ENCODE data around the gene LAMB4.
"Not testable (repeated sequence)": the region's sequence is repeated elsewhere in the genome, so short reads cannot be mapped to it uniquely, and the experiment has no call there.

Gene LAMB4

DNA sequence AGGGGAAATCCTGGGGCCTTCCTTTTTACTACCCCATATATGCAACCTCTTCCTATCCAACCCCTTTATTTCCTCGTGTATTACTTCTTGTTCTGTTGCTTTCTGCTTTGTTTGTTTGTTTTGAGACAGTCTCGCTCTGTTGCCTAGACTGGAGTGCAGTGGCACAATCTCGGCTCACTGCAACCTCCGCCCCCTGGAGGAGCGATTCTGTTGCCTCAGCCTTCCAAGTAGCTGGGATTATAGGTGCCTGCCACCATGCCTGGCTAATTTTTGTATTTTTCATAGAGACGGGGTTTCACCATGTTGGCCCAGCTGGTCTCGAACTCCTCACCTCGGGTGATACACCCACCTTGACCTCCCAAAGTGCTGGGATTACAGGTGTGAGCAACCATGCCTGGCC, 96.9 kb downstream of the LAMB4 start:
- H3K27ac ChIP-seq (ENCODE audit: low read depth, low read length); H3K79me2 ChIP-seq (ENCODE audit: control insufficient read depth, insufficient read depth, low read length, unreplicated experiment); H3K4me3 ChIP-seq (ENCODE audit: low read depth, low read length); H3K36me3 ChIP-seq (ENCODE audit: insufficient read depth, low read length); H3K27me3 ChIP-seq (ENCODE audit: insufficient read depth, low read length); H2AFZ ChIP-seq (ENCODE audit: low read length, unreplicated experiment): not testable (repeated sequence)
- H3K4me1 ChIP-seq (ENCODE audit: control insufficient read depth, insufficient read depth, low read length, unreplicated experiment): peaks cover 16% of the 10 kb centered on the region

- H3K27ac ChIP-seq (ENCODE audit: low read depth, low read length): peak overlapping the region; percentile 92
- H3K79me2 ChIP-seq (ENCODE audit: control insufficient read depth, insufficient read depth, low read length, unreplicated experiment): no peaks in the 10 kb centered on the region
- no peaks in the 10 kb centered on the region for H3K36me3 ChIP-seq (ENCODE audit: insufficient read depth, low read length)
- H3K4me1 ChIP-seq (ENCODE audit: control insufficient read depth, insufficient read depth, low read length, unreplicated experiment): peaks cover 27% of the 10 kb centered on the region
- H3K27me3 ChIP-seq (ENCODE audit: insufficient read depth, low read length): no peaks in the 10 kb centered on the region
- H3K4me3 ChIP-seq (ENCODE audit: low read depth, low read length): peak overlapping the region; percentile 63
- peak overlapping the region; percentile 74 for H2AFZ ChIP-seq (ENCODE audit: low read length, unreplicated experiment)
Measured at GRCh38 chr7:108030516-108030915, 99.6 kb downstream of the LAMB4 start.

- no peaks in the 10 kb centered on the region for H3K27me3 ChIP-seq (ENCODE audit: insufficient read depth, low read length)
- peaks cover 27% of the 10 kb centered on the region for H3K4me1 ChIP-seq (ENCODE audit: control insufficient read depth, insufficient read depth, low read length, unreplicated experiment)
- no peaks in the 10 kb centered on the region for H3K79me2 ChIP-seq (ENCODE audit: control insufficient read depth, insufficient read depth, low read length, unreplicated experiment)
- no peaks in the 10 kb centered on the region for H3K36me3 ChIP-seq (ENCODE audit: insufficient read depth, low read length)
- H2AFZ ChIP-seq (ENCODE audit: low read length, unreplicated experiment): no peak overlapping the region
- no peak overlapping the region for H3K27ac ChIP-seq (ENCODE audit: low read depth, low read length)
- H3K4me3 ChIP-seq (ENCODE audit: low read depth, low read length): no peak overlapping the region
Measured at GRCh38 chr7:108029034-108029433, 101.1 kb downstream of the LAMB4 start.

GRCh38 chr7:108028111-108028510, 102.0 kb downstream of the LAMB4 start:
- no peak overlapping the region for H3K4me3 ChIP-seq (ENCODE audit: low read depth, low read length)
- H3K27me3 ChIP-seq (ENCODE audit: insufficient read depth, low read length): no peaks in the 10 kb centered on the region
- H3K4me1 ChIP-seq (ENCODE audit: control insufficient read depth, insufficient read depth, low read length, unreplicated experiment): peaks cover 30% of the 10 kb centered on the region
- H3K27ac ChIP-seq (ENCODE audit: low read depth, low read length): no peak overlapping the region
- H3K36me3 ChIP-seq (ENCODE audit: insufficient read depth, low read length): no peaks in the 10 kb centered on the region
- H3K79me2 ChIP-seq (ENCODE audit: control insufficient read depth, insufficient read depth, low read length, unreplicated experiment): no peaks in the 10 kb centered on the region
- H2AFZ ChIP-seq (ENCODE audit: low read length, unreplicated experiment): no peak overlapping the region

DNA sequence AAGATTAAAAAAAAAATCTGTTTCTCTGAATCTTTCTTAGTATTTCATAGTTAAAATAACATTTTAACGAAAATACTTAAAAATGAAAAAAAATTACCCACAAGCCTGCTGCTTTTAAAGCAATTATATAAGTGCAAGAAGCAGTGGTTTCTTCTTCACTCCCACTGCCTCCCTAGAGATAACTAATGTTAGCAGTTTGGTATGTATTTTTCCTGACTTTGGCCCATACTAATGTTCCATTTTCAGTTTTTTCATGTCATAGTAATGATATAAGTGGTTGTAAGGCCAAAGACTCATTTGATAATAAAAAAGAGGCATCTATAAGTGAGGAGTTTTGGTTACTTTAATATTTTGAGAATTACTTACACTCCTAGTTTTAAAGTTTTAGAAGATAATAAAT, 102.9 kb downstream of the LAMB4 start:
- no peak overlapping the region for H3K27ac ChIP-seq (ENCODE audit: low read depth, low read length)
- no peaks in the 10 kb centered on the region for H3K36me3 ChIP-seq (ENCODE audit: insufficient read depth, low read length)
- H3K4me3 ChIP-seq (ENCODE audit: low read depth, low read length): no peak overlapping the region
- H3K27me3 ChIP-seq (ENCODE audit: insufficient read depth, low read length): no peaks in the 10 kb centered on the region
- H3K4me1 ChIP-seq (ENCODE audit: control insufficient read depth, insufficient read depth, low read length, unreplicated experiment): peaks cover 31% of the 10 kb centered on the region
- no peaks in the 10 kb centered on the region for H3K79me2 ChIP-seq (ENCODE audit: control insufficient read depth, insufficient read depth, low read length, unreplicated experiment)
- no peak overlapping the region for H2AFZ ChIP-seq (ENCODE audit: low read length, unreplicated experiment)

DNA sequence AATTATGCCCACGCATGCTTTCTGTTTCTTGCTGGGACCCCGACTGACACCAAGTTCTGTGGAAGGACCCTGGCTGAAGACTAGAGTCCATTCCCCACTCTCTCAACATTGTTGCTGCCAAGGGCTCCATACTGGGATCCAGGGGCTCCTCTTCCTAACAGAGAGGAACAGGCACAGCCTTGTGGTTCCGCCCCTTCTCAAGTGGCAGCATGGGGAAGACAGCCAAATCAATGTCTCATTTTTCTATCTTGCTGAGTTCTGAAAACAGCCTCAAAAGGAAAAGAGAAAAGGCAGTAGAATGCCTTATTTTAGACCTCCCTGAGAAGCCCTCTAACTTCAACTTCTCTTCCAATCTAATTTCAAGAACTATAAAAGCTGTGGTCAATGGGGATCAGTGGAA, 103.5 kb downstream of the LAMB4 start:
- Histone ChIP-seq H3K36me3 (ENCODE audit: insufficient read depth, low read length) (no peaks in the 10 kb centered on the region), H3K4me1 (ENCODE audit: control insufficient read depth, insufficient read depth, low read length, unreplicated experiment) (peaks cover 31% of the 10 kb centered on the region), H3K4me3 (ENCODE audit: low read depth, low read length) (no peak overlapping the region), H3K27me3 (ENCODE audit: insufficient read depth, low read length) (no peaks in the 10 kb centered on the region), H2AFZ (ENCODE audit: low read length, unreplicated experiment) (peak overlapping the region; percentile 55), H3K79me2 (ENCODE audit: control insufficient read depth, insufficient read depth, low read length, unreplicated experiment) (no peaks in the 10 kb centered on the region), H3K27ac (ENCODE audit: low read depth, low read length) (no peak overlapping the region)

DNA sequence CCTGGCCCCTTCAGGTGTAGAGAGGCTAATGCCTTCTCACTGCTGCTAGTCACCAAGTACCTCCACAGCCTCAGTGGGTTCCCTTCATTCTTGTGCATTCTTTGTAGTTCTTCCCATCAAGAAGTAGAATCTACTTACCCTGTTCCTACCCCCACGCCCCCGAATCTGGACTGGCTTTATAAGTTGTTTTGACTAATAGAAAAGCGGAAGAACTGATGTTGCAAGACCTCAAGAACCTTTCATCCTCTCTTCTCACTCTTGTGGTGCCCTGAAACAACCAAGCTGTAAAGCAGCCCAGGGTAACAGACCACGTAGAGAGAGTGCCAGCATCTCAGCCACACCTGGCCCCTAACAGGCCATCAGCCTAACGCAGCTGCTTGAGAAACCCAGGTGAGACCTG, 104.0 kb downstream of the LAMB4 start:
- Histone ChIP-seq H3K79me2 (ENCODE audit: control insufficient read depth, insufficient read depth, low read length, unreplicated experiment) (no peaks in the 10 kb centered on the region), H2AFZ (ENCODE audit: low read length, unreplicated experiment) (no peak overlapping the region), H3K4me1 (ENCODE audit: control insufficient read depth, insufficient read depth, low read length, unreplicated experiment) (peaks cover 31% of the 10 kb centered on the region), H3K27ac (ENCODE audit: low read depth, low read length) (no peak overlapping the region), H3K36me3 (ENCODE audit: insufficient read depth, low read length) (no peaks in the 10 kb centered on the region), H3K4me3 (ENCODE audit: low read depth, low read length) (no peak overlapping the region), H3K27me3 (ENCODE audit: insufficient read depth, low read length) (no peaks in the 10 kb centered on the region)

GRCh38 chr7:108024538-108024937, 105.6 kb downstream of the LAMB4 start:
- no peaks in the 10 kb centered on the region for H3K27me3 ChIP-seq (ENCODE audit: insufficient read depth, low read length)
- no peak overlapping the region for H3K27ac ChIP-seq (ENCODE audit: low read depth, low read length)
- H3K79me2 ChIP-seq (ENCODE audit: control insufficient read depth, insufficient read depth, low read length, unreplicated experiment): no peaks in the 10 kb centered on the region
- no peak overlapping the region for H3K4me3 ChIP-seq (ENCODE audit: low read depth, low read length)
- no peak overlapping the region for H2AFZ ChIP-seq (ENCODE audit: low read length, unreplicated experiment)
- peaks cover 17% of the 10 kb centered on the region for H3K4me1 ChIP-seq (ENCODE audit: control insufficient read depth, insufficient read depth, low read length, unreplicated experiment)
- H3K36me3 ChIP-seq (ENCODE audit: insufficient read depth, low read length): no peaks in the 10 kb centered on the region

GRCh38 chr7:108020585-108020984, 109.6 kb downstream of the LAMB4 start:
- Histone ChIP-seq H3K79me2 (ENCODE audit: control insufficient read depth, insufficient read depth, low read length, unreplicated experiment) (no peaks in the 10 kb centered on the region), H3K27ac (ENCODE audit: low read depth, low read length) (no peak overlapping the region), H2AFZ (ENCODE audit: low read length, unreplicated experiment) (no peak overlapping the region), H3K4me3 (ENCODE audit: low read depth, low read length) (no peak overlapping the region), H3K27me3 (ENCODE audit: insufficient read depth, low read length) (no peaks in the 10 kb centered on the region), H3K36me3 (ENCODE audit: insufficient read depth, low read length) (no peaks in the 10 kb centered on the region), H3K4me1 (ENCODE audit: control insufficient read depth, insufficient read depth, low read length, unreplicated experiment) (peaks cover 15% of the 10 kb centered on the region)

DNA sequence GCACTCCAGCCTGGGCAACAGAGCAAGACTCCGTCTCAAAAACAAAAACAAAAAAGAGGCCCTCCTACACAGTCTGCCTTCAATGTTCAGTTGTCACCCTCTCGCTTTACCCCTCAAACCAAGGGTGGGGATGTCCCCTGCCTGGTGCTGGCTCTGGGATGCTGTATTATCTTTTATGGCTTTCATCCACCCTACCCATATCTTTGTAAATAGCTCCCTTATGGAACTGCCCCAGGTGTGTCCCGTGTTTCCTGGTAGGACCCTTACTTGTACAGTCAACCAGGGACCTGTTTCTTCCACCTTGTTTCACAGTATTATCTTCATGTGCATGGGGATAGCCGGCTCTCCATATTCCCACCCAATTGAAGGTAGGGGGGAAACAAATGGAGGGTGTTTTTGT, 111.5 kb downstream of the LAMB4 start:
- H3K4me3 ChIP-seq (ENCODE audit: low read depth, low read length): no peak overlapping the region
- H2AFZ ChIP-seq (ENCODE audit: low read length, unreplicated experiment): no peak overlapping the region
- H3K4me1 ChIP-seq (ENCODE audit: control insufficient read depth, insufficient read depth, low read length, unreplicated experiment): peaks cover 32% of the 10 kb centered on the region
- H3K27me3 ChIP-seq (ENCODE audit: insufficient read depth, low read length): no peaks in the 10 kb centered on the region
- no peak overlapping the region for H3K27ac ChIP-seq (ENCODE audit: low read depth, low read length)
- no peaks in the 10 kb centered on the region for H3K79me2 ChIP-seq (ENCODE audit: control insufficient read depth, insufficient read depth, low read length, unreplicated experiment)
- no peaks in the 10 kb centered on the region for H3K36me3 ChIP-seq (ENCODE audit: insufficient read depth, low read length)

- peaks cover 37% of the 10 kb centered on the region for H3K4me1 ChIP-seq (ENCODE audit: control insufficient read depth, insufficient read depth, low read length, unreplicated experiment)
Measured at GRCh38 chr7:108017776-108018151, 112.4 kb downstream of the LAMB4 start.

More at GRCh38 chr7:108017776-108018151, 112.4 kb downstream of the LAMB4 start:
- no peaks in the 10 kb centered on the region for H3K79me2 ChIP-seq (ENCODE audit: control insufficient read depth, insufficient read depth, low read length, unreplicated experiment)
- H3K36me3 ChIP-seq (ENCODE audit: insufficient read depth, low read length): no peaks in the 10 kb centered on the region
- no peak overlapping the region for H2AFZ ChIP-seq (ENCODE audit: low read length, unreplicated experiment)
- no peaks in the 10 kb centered on the region for H3K27me3 ChIP-seq (ENCODE audit: insufficient read depth, low read length)
- no peak overlapping the region for H3K4me3 ChIP-seq (ENCODE audit: low read depth, low read length)
- H3K27ac ChIP-seq (ENCODE audit: low read depth, low read length): no peak overlapping the region
